H1 (cell line): ENCODE measurements around the gene CHST11. TPM values are rescaled to one million over a fixed set of nuclear protein-coding genes. Genes with fewer than 3 reads are reported as not detected.
"Not testable (repeated sequence)": the region's sequence is repeated elsewhere in the genome, so short reads cannot be mapped to it uniquely, and the experiment has no call there.

ENCODE experiments used
- CTCF ChIA-PET: fragments of 300-600 bp; sonication (Branson Sonifier 250); formaldehyde crosslinking; loops from one replicate; lab custom pipeline; 2021; ENCODE audit not compliant: partially characterized antibody; lab: Charles Lee
- POLR2A ChIA-PET: fragments of 300-600 bp; sonication (Branson Sonifier 250); formaldehyde crosslinking; loops from one replicate; lab custom pipeline; 2021; ENCODE audit warnings: inconsistent platforms; ENCODE audit not compliant: partially characterized antibody; lab: Charles Lee
- DNase-seq, 2 experiments: peaks; one replicate each; pipeline versions ENCODE4 v3.0.0 to v3.0.0-alpha.2; 2010 to 2022; ENCODE audit warnings: low spot score in 2 of 2, low read depth in 1 of 2, mixed read lengths in 1 of 2
- FAIRE-seq: peaks from 2 replicates; lab custom pipeline; 2011; peaks lifted over from hg19 to GRCh38; lab: Jason Lieb, UNC
- H2AFZ ChIP-seq: 2 replicates; pipeline ENCODE4 v1.8.1; 2012; ENCODE audit warnings: low read length, inconsistent platforms
- H2AK5ac ChIP-seq: 2 replicates; pipeline ENCODE4 v1.6.1; 2013; ENCODE audit warnings: low read depth, low read length
- H2BK120ac ChIP-seq: replicated peaks from 2 replicates; pipeline ENCODE3; 2013; ENCODE audit warnings: low read depth, low read length, inconsistent platforms
- H2BK12ac ChIP-seq: 2 replicates; pipeline ENCODE4 v1.6.1; 2013; ENCODE audit warnings: low read depth, low read length
- H2BK15ac ChIP-seq: 2 replicates; pipeline ENCODE4 v1.6.1; 2013; ENCODE audit warnings: low read length
- H2BK20ac ChIP-seq: 2 replicates; pipeline ENCODE4 v1.6.1; 2013; ENCODE audit warnings: low read length
- H2BK5ac ChIP-seq: 2 replicates; pipeline ENCODE4 v1.6.1; 2013; ENCODE audit warnings: low read depth, low read length
- H3K14ac ChIP-seq: 2 replicates; pipeline ENCODE4 v1.6.1; 2013; ENCODE audit warnings: inconsistent platforms; ENCODE audit not compliant: insufficient read length
- H3K18ac ChIP-seq: 2 replicates; pipeline ENCODE4 v1.6.1; 2013; ENCODE audit warnings: low read length; ENCODE audit errors: extremely low read depth
- H3K23ac ChIP-seq: 2 replicates; pipeline ENCODE4 v1.6.1; 2013; ENCODE audit warnings: inconsistent platforms; ENCODE audit not compliant: insufficient read length
- H3K23me2 ChIP-seq: 2 replicates; pipeline ENCODE4 v1.6.1; 2013; ENCODE audit warnings: low read depth, low read length
- H3K27ac ChIP-seq: 2 replicates; pipeline ENCODE4 v1.6.1; 2011; ENCODE audit warnings: low read depth, low read length, inconsistent platforms
- H3K27me3 ChIP-seq, 4 experiments: replicated peaks in 1 of 4; 1 replicate in 1 of 4; 2 replicates in 3 of 4; pipeline versions ENCODE4 v1.6.1 to v1.8.1; 2011 to 2013; ENCODE audit warnings: low read length in 3 of 4, mild to moderate bottlenecking in 3 of 4, inconsistent platforms in 2 of 4, mixed read lengths in 2 of 4, moderate library complexity in 1 of 4; ENCODE audit not compliant: control insufficient read depth in 3 of 4, insufficient read depth in 3 of 4; ENCODE audit errors: extremely low read depth in 1 of 4
- H3K36me3 ChIP-seq, 4 experiments: 2 replicates each; pipeline versions ENCODE4 v1.6.1 to v1.8.1; 2011 to 2013; ENCODE audit warnings: mild to moderate bottlenecking in 4 of 4, low read length in 3 of 4, moderate library complexity in 2 of 4, control low read depth in 1 of 4, inconsistent platforms in 1 of 4; ENCODE audit not compliant: insufficient read depth in 4 of 4, control insufficient read depth in 2 of 4
- H3K4ac ChIP-seq: replicated peaks from 2 replicates; pipeline ENCODE3; 2013; ENCODE audit warnings: low read length, low read depth, mixed read lengths, inconsistent platforms; ENCODE audit not compliant: insufficient read length
- H3K4me1 ChIP-seq, 4 experiments: replicated peaks in 1 of 4; 1 replicate in 1 of 4; 2 replicates in 3 of 4; pipeline versions ENCODE4 v1.6.1 to v1.8.1; 2011 to 2013; ENCODE audit warnings: low read length in 3 of 4, inconsistent platforms in 2 of 4, mixed read lengths in 1 of 4; ENCODE audit not compliant: insufficient read depth in 4 of 4, control insufficient read depth in 3 of 4
- H3K4me2 ChIP-seq, 2 experiments: 2 replicates each; pipeline versions ENCODE4 v1.6.1 to v1.8.1; 2011 to 2013; ENCODE audit warnings: low read depth in 2 of 2, low read length in 2 of 2, control low read depth in 1 of 2, inconsistent platforms in 1 of 2, mild to moderate bottlenecking in 1 of 2; ENCODE audit not compliant: insufficient read depth in 1 of 2
- H3K4me3 ChIP-seq, 4 experiments: fragments of 200-600, 300-600 bp in 1 of 4; sonication (generic), shearing (Covaris generic), sonication (Bioruptor Twin) in 1 of 4; 2 replicates each; pipeline versions ENCODE4 v1.5.1 to v1.8.1; 2011 to 2016; ENCODE audit warnings: low read length in 4 of 4, low read depth in 3 of 4, control low read depth in 2 of 4, inconsistent platforms in 2 of 4, mild to moderate bottlenecking in 2 of 4, mixed read lengths in 1 of 4, moderate library complexity in 1 of 4; ENCODE audit not compliant: insufficient read depth in 2 of 4; ENCODE audit errors: extremely low read depth in 1 of 4
- H3K56ac ChIP-seq: replicated peaks from 2 replicates; pipeline ENCODE3; 2013; ENCODE audit warnings: low read depth, mild to moderate bottlenecking, mixed read lengths, low read length, inconsistent platforms; ENCODE audit not compliant: insufficient read length
- H3K79me1 ChIP-seq: 2 replicates; pipeline ENCODE4 v1.6.1; 2013; ENCODE audit warnings: low read depth, low read length, control low read depth
- H3K79me2 ChIP-seq, 2 experiments: 2 replicates each; pipeline versions ENCODE4 v1.6.1 to v1.8.1; 2012 to 2013; ENCODE audit warnings: low read length in 2 of 2, mild to moderate bottlenecking in 2 of 2, inconsistent platforms in 1 of 2; ENCODE audit not compliant: insufficient read depth in 2 of 2, control insufficient read depth in 1 of 2
- H3K9ac ChIP-seq, 4 experiments: replicated peaks in 1 of 4; 1 replicate in 1 of 4; 2 replicates in 3 of 4; pipeline versions ENCODE4 v1.6.1 to v1.8.1; 2011 to 2013; ENCODE audit warnings: low read depth in 3 of 4, low read length in 3 of 4, control low read depth in 2 of 4, mild to moderate bottlenecking in 2 of 4, moderate library complexity in 2 of 4, inconsistent platforms in 1 of 4; ENCODE audit errors: extremely low read depth in 1 of 4
- H3K9me3 ChIP-seq, 2 experiments: 2 replicates each; pipeline versions ENCODE4 v1.6.1 to v1.8.1; 2012 to 2013; ENCODE audit warnings: mild to moderate bottlenecking in 2 of 2, moderate library complexity in 2 of 2, control low read depth in 1 of 2, inconsistent platforms in 1 of 2, low read depth in 1 of 2, low read length in 1 of 2, mixed read lengths in 1 of 2; ENCODE audit not compliant: insufficient read depth in 2 of 2
- H4K20me1 ChIP-seq, 2 experiments: replicated peaks in 1 of 2; 2 replicates each; pipeline versions ENCODE3 to v1.8.1; 2011 to 2013; ENCODE audit warnings: inconsistent platforms in 2 of 2, low read length in 2 of 2, mild to moderate bottlenecking in 1 of 2; ENCODE audit not compliant: insufficient read depth in 2 of 2, control insufficient read depth in 1 of 2
- H4K5ac ChIP-seq: 2 replicates; pipeline ENCODE4 v1.6.1; 2013; ENCODE audit warnings: low read length, low read depth, mixed read lengths, inconsistent platforms; ENCODE audit not compliant: insufficient read length
- H4K8ac ChIP-seq: 2 replicates; pipeline ENCODE4 v1.8.0; 2013; ENCODE audit warnings: mild to moderate bottlenecking, moderate library complexity, low read length, inconsistent platforms; ENCODE audit not compliant: insufficient read depth; ENCODE audit errors: extremely low read depth
- H4K91ac ChIP-seq: replicated peaks from 2 replicates; pipeline ENCODE3; 2013; ENCODE audit warnings: low read length, mixed read lengths, inconsistent platforms; ENCODE audit not compliant: insufficient read length
- WGBS, 2 experiments: shearing (Covaris generic) in 1 of 2; methylation state at CpG; one replicate each; pipeline versions ENCODE4 v1.1.6 to v1.1.7; 2013 to 2015; ENCODE audit warnings: low lambda C conversion rate in 2 of 2, mixed read lengths in 2 of 2, inconsistent platforms in 1 of 2, low coverage in 1 of 2, missing lambda C conversion rate in 1 of 2; ENCODE audit not compliant: insufficient replicate concordance in 2 of 2, insufficient coverage in 1 of 2, insufficient read length in 1 of 2; ENCODE audit errors: extremely low coverage in 1 of 2, missing lambda C conversion rate in 1 of 2; 5-methylcytosine and 5-hydroxymethylcytosine counted together
- polyA plus RNA-seq, 7 experiments: library from polyadenylated mRNA; depleted of rRNA in 3 of 7; stranded (reverse) in 5 of 7; unstranded in 2 of 7; fragments of >200 nt in 5 of 7; fragments of 200-250 nt in 2 of 7; gene quantifications; 1 replicate in 5 of 7; 2 replicates in 1 of 7; 4 replicates in 1 of 7; pipeline versions ENCODE4 v1.2.1 to v1.2.3, GENCODE V29; 2011 to 2013; ENCODE audit warnings: missing spikeins in 2 of 7, mixed read lengths in 2 of 7
- total RNA-seq: library from RNA; stranded (reverse); fragmentation: NEBNext Ultra II Directional; extraction: Animal tissue kit (Norgen Biotek cat#: 25700); gene quantifications from 2 replicates; pipeline ENCODE4 v1.2.1, GENCODE V29; 2021

The CHST11 gene
- total and polyA plus RNA-seq, 2 of the 8 experiments (the other 6 are each of a cell fraction or from before 2014, with no cell fraction given) = 14.4 to 20.8 TPM

DNA sequence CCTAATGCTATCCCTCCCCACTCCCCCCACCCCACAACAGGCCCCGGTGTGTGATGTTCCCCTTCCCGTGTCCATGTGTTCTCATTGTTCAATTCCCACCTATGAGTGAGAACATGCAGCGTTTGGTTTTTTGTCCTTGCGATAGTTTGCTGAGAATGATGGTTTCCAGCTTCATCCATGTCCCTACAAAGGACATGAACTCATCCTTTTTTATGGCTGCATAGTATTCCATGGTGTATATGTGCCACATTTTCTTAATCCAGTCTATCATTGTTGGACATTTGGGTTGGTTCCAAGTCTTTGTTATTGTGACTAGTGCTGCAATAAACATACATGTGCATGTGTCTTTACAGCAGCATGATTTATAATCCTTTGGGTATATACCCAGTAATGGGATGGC, 349.4 kb downstream of the CHST11 start:
- not testable (repeated sequence) for FAIRE-seq, H4K5ac ChIP-seq

More for the DNA sequence above, 349.4 kb downstream of the CHST11 start:
- H3K36me3 ChIP-seq, POLR2A ChIA-PET, H2BK20ac ChIP-seq, H2BK12ac ChIP-seq, H3K4ac ChIP-seq, H2BK5ac ChIP-seq, H3K79me2 ChIP-seq, H3K27ac ChIP-seq, H3K4me2 ChIP-seq, H4K8ac ChIP-seq, CTCF ChIA-PET, H2BK120ac ChIP-seq, H4K91ac ChIP-seq, H3K56ac ChIP-seq, H3K18ac ChIP-seq, H4K20me1 ChIP-seq, H3K9me3 ChIP-seq, H3K4me1 ChIP-seq, H3K9ac ChIP-seq, H3K27me3 ChIP-seq, H3K14ac ChIP-seq, DNase-seq, H3K23ac ChIP-seq, H2BK15ac ChIP-seq, H3K23me2 ChIP-seq, H3K4me3 ChIP-seq, H2AFZ ChIP-seq, H2AK5ac ChIP-seq, H3K79me1 ChIP-seq: not testable (repeated sequence)
- 88% methylated on average over 4 of the region's 4 CpGs; no CpG with 5 or more reads in 1 of the 2 experiments for WGBS, 2 experiments
